Duodenal mucosa (tissue), 2 donors: ENCODE measurements around the gene ARID3C.

Experiments
- H3K27ac ChIP-seq: one replicate; pipeline ENCODE4 v1.7.0; 2013; ENCODE audit warnings: low read depth, low read length
- H3K27me3 ChIP-seq, 2 donors: one replicate each; pipeline ENCODE4 v1.7.0; 2013; ENCODE audit warnings: low read length in 2 of 2, control low read depth in 1 of 2; ENCODE audit not compliant: insufficient read depth in 2 of 2, control insufficient read depth in 1 of 2
- H3K36me3 ChIP-seq, 2 donors: one replicate each; pipeline ENCODE4 v1.7.0; 2013; ENCODE audit warnings: low read length in 2 of 2, control low read depth in 1 of 2; ENCODE audit not compliant: insufficient read depth in 2 of 2, control insufficient read depth in 1 of 2
- H3K4me1 ChIP-seq, 2 donors: one replicate each; pipeline ENCODE4 v1.7.0; 2013; ENCODE audit warnings: low read length in 2 of 2, control low read depth in 1 of 2; ENCODE audit not compliant: insufficient read depth in 2 of 2, control insufficient read depth in 1 of 2
- H3K4me3 ChIP-seq, 2 donors: one replicate each; pipeline ENCODE4 v1.7.0; 2013; ENCODE audit warnings: low read length in 2 of 2, low read depth in 1 of 2
- H3K9ac ChIP-seq, 2 donors: one replicate each; pipeline ENCODE4 v1.7.0; 2013; ENCODE audit warnings: low read length in 2 of 2, low read depth in 1 of 2
- H3K9me3 ChIP-seq, 2 donors: one replicate each; pipeline ENCODE4 v1.7.0; 2013; ENCODE audit warnings: low read length in 2 of 2, control low read depth in 1 of 2; ENCODE audit not compliant: control insufficient read depth in 1 of 2

ARID3C gene

DNA sequence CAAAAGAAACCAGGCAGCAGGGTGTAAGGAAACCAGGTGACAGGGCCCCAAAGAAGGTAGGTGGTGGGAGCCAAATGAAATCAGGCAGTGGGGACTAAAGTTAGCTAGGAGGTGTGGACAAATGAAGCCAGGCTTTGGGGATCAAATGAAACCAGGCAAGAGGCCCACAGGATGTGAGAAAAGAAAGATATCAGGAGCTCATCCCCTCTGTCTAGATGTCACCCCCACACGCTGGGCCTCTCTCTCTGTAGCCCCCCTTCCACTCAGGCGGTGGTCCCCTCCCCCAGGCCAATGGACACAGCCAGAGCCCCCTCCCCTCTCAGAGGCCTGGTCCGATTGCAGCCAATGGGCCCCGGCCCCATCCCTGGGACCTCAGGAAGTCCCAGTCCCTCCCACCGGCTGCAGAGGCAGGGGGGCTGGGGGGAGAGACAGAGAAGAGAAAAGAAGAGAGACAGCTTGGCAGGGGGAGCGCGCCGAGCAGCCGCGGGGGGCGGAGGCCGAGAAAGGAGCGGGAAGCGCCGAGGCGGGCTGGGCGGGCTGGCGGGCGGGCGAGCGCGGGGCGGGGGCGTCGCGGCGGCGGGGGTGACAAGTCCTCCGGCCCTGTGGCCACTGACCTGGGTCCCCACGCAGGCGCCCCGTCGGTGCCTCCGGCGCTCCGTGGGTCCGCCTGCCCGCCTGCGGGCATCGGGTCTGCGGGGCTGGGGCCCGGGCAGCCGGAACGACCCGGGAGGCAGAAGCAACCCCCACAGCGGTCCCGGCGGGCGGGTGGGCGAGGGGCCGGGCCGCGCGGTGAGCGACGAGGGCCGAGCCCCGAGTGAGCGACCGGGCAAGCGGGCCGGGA is 51.2 kb downstream of the ARID3C start:
- H3K27ac ChIP-seq = no peak overlapping the region
- H3K9me3 ChIP-seq = no peaks in the 10 kb centered on the region
- peaks cover 33 to 58% of the 10 kb centered on the region in 2 donors for H3K27me3 ChIP-seq
- H3K9ac ChIP-seq = no peak overlapping the region
- no peaks in the 10 kb centered on the region for H3K36me3 ChIP-seq
- H3K4me1 ChIP-seq = peaks cover 39 to 42% of the 10 kb centered on the region in 2 donors
- H3K4me3 ChIP-seq = no peak overlapping the region

DNA sequence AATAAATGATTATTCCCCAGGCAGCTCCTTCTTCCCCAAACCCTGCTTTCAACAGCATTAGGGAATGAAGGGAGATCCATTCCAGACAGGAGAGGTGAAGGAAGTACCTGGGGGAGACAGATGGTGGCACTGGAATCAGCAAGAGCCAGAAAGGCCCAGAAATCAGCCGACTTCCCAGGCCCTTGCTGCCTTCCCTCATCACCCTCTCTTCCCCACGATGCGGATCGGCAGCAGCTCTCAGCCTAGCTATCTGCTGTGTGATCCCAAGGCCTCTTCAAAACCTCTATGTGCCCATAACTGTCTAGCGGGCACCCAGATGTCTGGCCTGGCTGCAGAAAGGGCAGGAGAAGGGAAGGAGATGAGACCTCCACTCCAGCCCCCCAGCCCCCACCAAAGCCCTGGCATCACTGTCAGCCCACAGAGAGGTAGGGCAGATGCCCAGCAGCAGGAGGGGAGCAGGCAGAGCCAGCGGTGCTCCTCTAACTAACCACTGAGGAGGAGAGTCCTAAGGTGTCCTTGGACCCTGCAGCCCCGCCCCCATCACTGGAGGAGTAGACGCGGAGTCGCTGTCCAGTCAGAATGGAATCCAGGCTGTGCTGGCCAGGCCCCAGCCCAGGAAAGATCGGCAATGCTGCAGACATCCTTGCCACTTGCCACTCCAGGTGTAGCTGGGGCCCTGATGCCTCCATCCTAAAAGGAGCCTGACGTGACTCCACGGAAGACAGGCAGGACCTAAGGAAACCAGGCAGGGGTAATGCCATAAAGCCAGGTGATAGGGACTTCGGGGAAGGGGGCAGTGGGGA is 52.1 kb downstream of the ARID3C start:
- H3K9me3 ChIP-seq = no peaks in the 10 kb centered on the region
- H3K4me1 ChIP-seq = peaks cover 44 to 50% of the 10 kb centered on the region in 2 donors
- H3K27me3 ChIP-seq = peaks cover 33 to 54% of the 10 kb centered on the region in 2 donors
- H3K36me3 ChIP-seq = no peaks in the 10 kb centered on the region
- no peak overlapping the region for H3K9ac ChIP-seq
- peak overlapping the region in 1 of 2 donors; percentile 35 for H3K4me3 ChIP-seq
- no peak overlapping the region for H3K27ac ChIP-seq

DNA sequence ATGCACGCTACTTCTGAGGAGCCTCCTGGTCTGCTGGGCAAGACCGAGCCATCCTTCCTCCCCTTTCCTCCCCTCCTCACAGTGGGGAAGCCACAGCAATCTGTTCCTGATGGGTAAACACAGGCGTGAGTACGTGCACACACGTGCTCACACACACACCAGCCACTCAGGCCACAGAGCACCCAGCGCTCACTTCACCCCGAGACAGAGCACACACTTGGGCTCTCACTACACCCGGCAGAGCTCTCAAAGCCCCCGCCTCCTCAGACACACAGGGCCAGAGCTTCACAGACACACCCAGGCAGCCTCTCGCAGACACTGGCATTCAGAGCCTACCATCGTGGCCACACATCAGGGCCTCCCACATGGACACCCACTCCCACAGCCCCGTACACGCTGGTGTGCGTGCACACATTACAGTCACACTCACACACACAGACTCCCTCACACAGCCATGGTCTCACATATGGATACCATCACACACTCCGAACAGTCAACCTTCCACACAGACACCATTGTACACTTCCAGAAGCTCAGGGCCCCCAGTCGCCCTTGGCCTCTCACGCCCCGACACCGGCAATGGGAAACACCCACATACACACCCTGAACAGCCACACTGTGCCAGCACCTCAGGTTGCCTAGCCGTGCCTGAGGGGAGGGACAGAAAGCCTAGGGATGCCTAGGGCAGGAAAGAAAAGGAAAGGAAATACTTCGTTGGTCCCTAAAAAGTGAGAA is 52.8 kb downstream of the ARID3C start:
- H3K4me3 ChIP-seq = peak overlapping the region; percentile 35 to 40
- H3K36me3 ChIP-seq = no peaks in the 10 kb centered on the region
- peaks cover 46 to 52% of the 10 kb centered on the region in 2 donors for H3K4me1 ChIP-seq
- peak overlapping the region in 1 of 2 donors; percentile 25 for H3K9ac ChIP-seq
- no peak overlapping the region for H3K27ac ChIP-seq
- no peaks in the 10 kb centered on the region for H3K9me3 ChIP-seq
- peaks cover 30 to 46% of the 10 kb centered on the region in 2 donors for H3K27me3 ChIP-seq

DNA sequence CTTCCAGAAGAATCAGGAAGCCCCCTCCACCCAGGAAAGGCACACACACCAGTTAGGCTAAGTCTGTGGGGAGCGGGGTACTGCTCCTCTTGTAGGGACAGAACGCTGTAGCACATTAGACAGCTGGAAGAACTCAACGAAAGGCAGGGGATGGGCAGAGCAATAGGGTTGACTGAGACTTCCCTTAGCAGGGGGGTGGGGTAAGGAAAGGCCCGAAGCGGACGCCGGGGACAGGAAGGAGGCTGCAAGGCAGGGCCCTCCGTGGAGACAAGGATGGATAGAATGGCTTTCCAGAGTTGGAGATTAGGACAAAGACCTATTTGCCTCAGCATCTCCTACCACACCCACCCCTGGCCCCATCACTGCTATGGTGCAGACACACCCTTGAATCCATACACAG is 53.6 kb downstream of the ARID3C start:
- peaks cover 30 to 39% of the 10 kb centered on the region in 2 donors for H3K27me3 ChIP-seq
- peaks cover 51 to 59% of the 10 kb centered on the region in 2 donors for H3K4me1 ChIP-seq

DNA sequence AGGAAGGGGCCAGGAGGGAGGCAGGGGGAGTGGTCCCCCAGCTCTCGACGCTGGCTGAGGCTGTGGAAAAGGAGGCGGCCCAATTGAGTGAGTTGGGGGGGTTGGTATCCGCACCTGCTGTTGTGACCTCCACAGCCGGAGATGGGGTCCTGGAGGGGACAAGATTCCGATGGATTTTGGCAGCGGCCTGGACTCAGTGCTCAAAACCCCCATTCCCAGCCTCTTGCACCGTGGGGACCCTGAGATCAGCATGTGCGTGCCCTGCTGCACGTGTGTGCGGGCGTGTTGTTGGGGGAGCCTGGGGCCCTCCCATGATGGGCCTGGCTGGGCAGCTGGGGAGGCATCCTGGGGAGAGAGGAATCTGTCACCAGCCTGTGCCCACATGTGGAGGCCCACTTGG is 54.3 kb downstream of the ARID3C start:
- peaks cover 25 to 32% of the 10 kb centered on the region in 2 donors for H3K27me3 ChIP-seq
- peaks cover 51 to 64% of the 10 kb centered on the region in 2 donors for H3K4me1 ChIP-seq
- H3K27ac ChIP-seq = no peak overlapping the region
- H3K9ac ChIP-seq = no peak overlapping the region
- no peaks in the 10 kb centered on the region for H3K9me3 ChIP-seq
- H3K36me3 ChIP-seq = no peaks in the 10 kb centered on the region
- H3K4me3 ChIP-seq = no peak overlapping the region

More for the DNA sequence above, 53.6 kb downstream of the ARID3C start:
- H3K36me3 ChIP-seq = no peaks in the 10 kb centered on the region
- H3K9ac ChIP-seq = no peak overlapping the region
- H3K27ac ChIP-seq = no peak overlapping the region
- H3K9me3 ChIP-seq = no peaks in the 10 kb centered on the region
- H3K4me3 ChIP-seq = no peak overlapping the region

DNA sequence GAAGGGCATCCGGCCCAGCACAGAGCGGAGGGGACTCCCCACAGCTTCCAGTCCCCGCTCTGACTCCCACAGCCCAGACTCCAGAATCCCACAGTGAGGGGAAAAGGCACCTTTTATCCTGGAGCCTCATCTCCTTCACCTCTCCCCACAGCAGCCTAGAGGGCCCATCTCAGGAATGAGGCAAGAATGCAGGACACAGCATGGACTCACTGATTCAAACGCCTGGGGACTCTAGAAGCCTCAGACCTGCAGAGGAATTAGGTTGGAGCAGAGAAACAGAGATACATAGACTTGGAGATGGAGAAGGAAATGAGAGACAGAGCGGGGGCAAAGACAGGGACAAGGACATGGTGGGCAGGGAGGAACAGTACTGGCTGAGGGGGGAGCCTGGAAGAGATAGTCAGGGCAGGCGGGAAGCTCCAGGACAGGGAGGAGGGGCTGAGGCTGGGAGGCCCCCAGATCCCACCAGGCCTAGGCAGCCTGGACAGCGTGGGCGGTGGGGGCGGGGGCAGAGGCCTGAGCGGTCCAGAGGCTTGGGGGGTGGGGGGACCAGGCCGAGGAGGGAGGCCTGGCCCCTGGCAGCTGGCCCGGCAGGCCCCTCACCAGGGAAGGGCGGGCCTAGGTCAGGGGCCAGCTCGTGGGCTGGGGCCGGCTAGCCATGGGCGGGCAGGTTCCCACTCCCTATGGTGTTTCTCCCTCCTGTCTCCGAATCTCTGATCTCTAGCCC is 55.1 kb downstream of the ARID3C start:
- Histone ChIP-seq H3K27ac (no peak overlapping the region), H3K27me3 (peaks cover 23 to 24% of the 10 kb centered on the region in 2 donors)

DNA sequence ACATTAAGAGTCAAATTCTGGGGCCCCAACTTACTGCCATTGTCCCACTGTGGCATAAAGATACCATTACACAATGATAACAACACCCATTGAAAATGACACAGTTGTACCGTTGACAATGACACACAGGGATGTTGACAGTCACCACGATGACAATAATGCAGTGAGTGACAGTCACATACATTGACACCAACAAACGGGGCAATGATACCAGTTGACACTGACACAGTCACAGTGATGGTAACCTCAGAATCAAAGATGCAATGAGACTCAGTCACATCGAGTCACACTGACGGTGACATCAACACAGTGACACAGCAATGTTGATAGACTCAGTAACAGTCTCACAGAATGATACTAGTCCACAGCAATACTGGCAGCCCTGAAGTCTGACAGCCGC is 56.2 kb downstream of the ARID3C start:
- Histone ChIP-seq H3K4me1 (peaks cover 46 to 57% of the 10 kb centered on the region in 2 donors), H3K27ac (no peak overlapping the region), H3K9ac (no peak overlapping the region), H3K36me3 (no peaks in the 10 kb centered on the region), H3K27me3 (peaks cover 15 to 23% of the 10 kb centered on the region in 2 donors), H3K9me3 (no peaks in the 10 kb centered on the region), H3K4me3 (no peak overlapping the region)

More for the DNA sequence above, 55.1 kb downstream of the ARID3C start:
- peaks cover 49 to 61% of the 10 kb centered on the region in 2 donors for H3K4me1 ChIP-seq
- H3K36me3 ChIP-seq = no peaks in the 10 kb centered on the region
- no peak overlapping the region for H3K4me3 ChIP-seq
- H3K9me3 ChIP-seq = no peaks in the 10 kb centered on the region
- H3K9ac ChIP-seq = no peak overlapping the region

DNA sequence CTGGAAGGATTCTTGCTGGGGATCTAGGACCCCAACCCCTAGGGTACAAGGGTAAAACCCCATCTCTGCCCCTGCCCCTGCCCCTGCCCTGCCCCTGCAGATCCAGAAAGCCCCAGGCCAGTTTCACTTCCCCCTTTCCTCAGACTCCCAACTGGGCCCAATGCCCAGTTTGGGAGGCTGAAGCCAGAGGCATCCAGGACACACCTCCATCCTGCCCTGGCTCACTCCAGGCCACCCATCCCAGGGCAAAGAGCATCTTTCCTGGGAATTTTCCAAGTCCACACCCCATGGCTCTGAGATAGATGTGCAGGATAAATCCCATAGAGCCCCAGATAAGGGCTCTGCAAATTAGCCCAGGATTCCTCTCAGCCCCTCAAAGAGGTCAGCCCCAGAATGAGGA is 56.8 kb downstream of the ARID3C start:
- Histone ChIP-seq H3K4me3 (no peak overlapping the region), H3K9ac (no peak overlapping the region), H3K36me3 (no peaks in the 10 kb centered on the region), H3K4me1 (peaks cover 42 to 56% of the 10 kb centered on the region in 2 donors), H3K27ac (no peak overlapping the region), H3K9me3 (no peaks in the 10 kb centered on the region), H3K27me3 (peaks cover 11 to 18% of the 10 kb centered on the region in 2 donors)

DNA sequence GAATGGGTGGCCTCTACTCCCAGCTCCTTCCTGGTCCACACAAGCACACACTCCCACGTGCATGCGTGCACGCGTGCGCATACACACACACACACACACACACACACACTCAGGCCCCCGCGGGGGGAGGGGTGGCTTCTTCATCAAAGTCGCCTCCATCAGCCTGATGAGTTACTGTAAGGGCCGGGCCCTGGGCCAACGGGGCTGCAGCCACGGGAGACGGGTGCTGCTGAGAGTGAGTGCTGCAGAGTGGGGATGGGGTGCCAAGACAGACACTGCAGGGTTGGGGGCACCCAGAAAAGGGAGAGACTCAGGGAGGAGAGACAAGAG is 57.4 kb downstream of the ARID3C start:
- H3K27ac ChIP-seq = no peak overlapping the region
- H3K4me1 ChIP-seq = peaks cover 36 to 49% of the 10 kb centered on the region in 2 donors
- no peaks in the 10 kb centered on the region for H3K9me3 ChIP-seq
- no peak overlapping the region for H3K9ac ChIP-seq
- H3K36me3 ChIP-seq = no peaks in the 10 kb centered on the region
- peaks cover 8 to 14% of the 10 kb centered on the region in 2 donors for H3K27me3 ChIP-seq
- no peak overlapping the region for H3K4me3 ChIP-seq
